A549 (cell line): ENCODE results near the gene CADM1.

ENCODE experiments used
- CBX8 ChIP-seq: fragments of 200-600 bp; sonication (generic); IDR thresholded peaks from 2 replicates; pipeline ENCODE4 v1.6.1; 2016
- CTCF ChIP-seq: fragments of >200 bp; sonication (Bioruptor Twin); formaldehyde crosslinking; IDR thresholded peaks from 3 replicates; pipeline ENCODE4 v1.5.1; 2016
- POLR2A ChIP-seq: IDR thresholded peaks from 2 replicates; pipeline ENCODE4 v1.6.1; 2012; ENCODE audit warnings: mild to moderate bottlenecking, low read length
- SMC3 ChIP-seq: fragments of >200 bp; sonication (Bioruptor Twin); formaldehyde crosslinking; IDR thresholded peaks from 3 replicates; pipeline ENCODE4 v1.6.1; 2018; ENCODE audit warnings: inconsistent platforms

GRCh38 chr11:115220911-115221310 lies 283.3 kb downstream of the CADM1 start:
- TF ChIP-seq CBX8 (no peak), POLR2A (no peak), CTCF (no peak), SMC3 (no peak)
